Liver (tissue), 9 donors: ENCODE results near the gene NF1. TPM values are rescaled to one million over a fixed set of nuclear protein-coding genes. Genes with fewer than 3 reads are reported as not detected.

Source experiments
- DNase-seq: peaks from one replicate; pipeline ENCODE4 v3.0.0-alpha.2; 2017; ENCODE audit warnings: low spot score
- H3K27ac ChIP-seq, 2 donors: one replicate each; pipeline ENCODE4 v1.7.0; 2013; ENCODE audit warnings: inconsistent platforms in 2 of 2, low read length in 2 of 2, control low read depth in 1 of 2, low read depth in 1 of 2, mild to moderate bottlenecking in 1 of 2
- H3K27me3 ChIP-seq, 4 donors: one replicate each; pipeline versions ENCODE4 v1.6.1 to v1.7.0; 2013; ENCODE audit warnings: low read length in 3 of 4, inconsistent platforms in 1 of 4, mild to moderate bottlenecking in 1 of 4, moderate library complexity in 1 of 4; ENCODE audit not compliant: control insufficient read depth in 4 of 4, insufficient read depth in 4 of 4
- H3K36me3 ChIP-seq, 4 donors: one replicate each; pipeline versions ENCODE4 v1.6.1 to v1.7.0; 2013; ENCODE audit warnings: low read length in 3 of 4, mild to moderate bottlenecking in 3 of 4, low read depth in 1 of 4, moderate library complexity in 1 of 4; ENCODE audit not compliant: control insufficient read depth in 4 of 4, insufficient read depth in 3 of 4
- H3K4me1 ChIP-seq, 4 donors: one replicate each; pipeline versions ENCODE4 v1.6.1 to v1.7.0; 2013; ENCODE audit warnings: low read length in 3 of 4, mild to moderate bottlenecking in 3 of 4, moderate library complexity in 1 of 4; ENCODE audit not compliant: control insufficient read depth in 4 of 4, insufficient read depth in 4 of 4
- H3K4me3 ChIP-seq, 3 donors: one replicate each; pipeline versions ENCODE4 v1.6.1 to v1.7.0; 2013; ENCODE audit warnings: low read length in 3 of 3, control low read depth in 1 of 3, low read depth in 1 of 3, mild to moderate bottlenecking in 1 of 3
- H3K9ac ChIP-seq, 2 donors: one replicate each; pipeline ENCODE4 v1.7.0; 2013; ENCODE audit warnings: low read length in 2 of 2, mild to moderate bottlenecking in 2 of 2, moderate library complexity in 2 of 2, control low read depth in 1 of 2, low read depth in 1 of 2
- H3K9me3 ChIP-seq, 4 donors: one replicate each; pipeline versions ENCODE4 v1.6.1 to v1.7.0; 2013; ENCODE audit warnings: low read length in 3 of 4; ENCODE audit not compliant: control insufficient read depth in 4 of 4
- ATF3 ChIP-seq: IDR thresholded peaks from 2 replicates; pipeline ENCODE4 v1.6.1; 2016; ENCODE audit warnings: antibody characterized with exemption
- EGR1 ChIP-seq, 2 donors: IDR thresholded peaks; 2 replicates each; pipeline ENCODE4 v1.6.1; 2016 to 2018; ENCODE audit warnings: antibody characterized with exemption in 2 of 2, low read depth in 2 of 2
- FOXA1 ChIP-seq: IDR thresholded peaks from 2 replicates; pipeline ENCODE4 v1.6.1; 2016; ENCODE audit warnings: antibody characterized with exemption
- FOXA2 ChIP-seq: IDR thresholded peaks from 2 replicates; pipeline ENCODE4 v1.6.1; 2016; ENCODE audit warnings: antibody characterized with exemption
- GABPA ChIP-seq, 2 donors: IDR thresholded peaks in 1 of 2; conservative IDR thresholded peaks in 1 of 2; 2 replicates each; pipeline ENCODE4 v1.6.1; 2016; ENCODE audit warnings: antibody characterized with exemption in 2 of 2, mild to moderate bottlenecking in 1 of 2, moderate library complexity in 1 of 2
- HNF4A ChIP-seq, 2 donors: conservative IDR thresholded peaks; 2 replicates each; pipeline ENCODE4 v1.6.1; 2016; ENCODE audit warnings: antibody characterized with exemption in 2 of 2, mild to moderate bottlenecking in 2 of 2
- HNF4G ChIP-seq: IDR thresholded peaks from 2 replicates; pipeline ENCODE4 v1.6.1; 2016; ENCODE audit warnings: antibody characterized with exemption
- JUND ChIP-seq, 2 donors: IDR thresholded peaks; 2 replicates each; pipeline ENCODE4 v1.6.1; 2016; ENCODE audit warnings: antibody characterized with exemption in 2 of 2
- NR2F2 ChIP-seq: IDR thresholded peaks from 2 replicates; pipeline ENCODE4 v1.6.1; 2016; ENCODE audit warnings: antibody characterized with exemption
- RAD21 ChIP-seq, 2 donors: IDR thresholded peaks; 2 replicates each; pipeline ENCODE4 v1.6.1; 2016; ENCODE audit warnings: antibody characterized with exemption in 2 of 2, mild to moderate bottlenecking in 2 of 2
- RXRA ChIP-seq, 2 donors: IDR thresholded peaks; 2 replicates each; pipeline ENCODE4 v1.6.1; 2017 to 2018; ENCODE audit warnings: antibody characterized with exemption in 2 of 2, mild to moderate bottlenecking in 1 of 2
- SP1 ChIP-seq: IDR thresholded peaks from 2 replicates; pipeline ENCODE4 v1.6.1; 2018; ENCODE audit warnings: antibody characterized with exemption, mild to moderate bottlenecking
- TAF1 ChIP-seq: conservative IDR thresholded peaks from 2 replicates; pipeline ENCODE4 v1.6.1; 2016; ENCODE audit warnings: antibody characterized with exemption, mild to moderate bottlenecking
- YY1 ChIP-seq: IDR thresholded peaks from 2 replicates; pipeline ENCODE4 v1.6.1; 2016; ENCODE audit warnings: antibody characterized with exemption, mild to moderate bottlenecking
- ZBTB33 ChIP-seq: IDR thresholded peaks from 2 replicates; pipeline ENCODE4 v1.6.1; 2016; ENCODE audit warnings: antibody characterized with exemption
- WGBS: extraction: QIAGEN DNeasy Blood & Tissue Kit; methylation state at CpG from one replicate; pipeline ENCODE4 v1.1.7; 2013; 5-methylcytosine and 5-hydroxymethylcytosine counted together
- polyA plus RNA-seq, 2 donors: library from polyadenylated mRNA; stranded (reverse) in 1 of 2; unstranded in 1 of 2; fragments of 200-250 nt in 1 of 2; fragments of >200 nt in 1 of 2; fragmentation: Nextera tagmentation in 1 of 2; extraction: Ambion mirVana in 1 of 2; gene quantifications; one replicate each; pipeline versions ENCODE4 v1.2.1 to v1.2.3, GENCODE V29; 2013 to 2015
- total RNA-seq, 2 donors: library from RNA; depleted of rRNA; stranded (reverse); fragments of >200 nt; gene quantifications; one replicate each; pipeline ENCODE4 v1.2.3, GENCODE V29; 2014
- TF ChIP-seq, protein P1 (sequence below): IDR thresholded peaks from 2 replicates; pipeline ENCODE4 v1.6.1; 2016; ENCODE audit warnings: antibody characterized with exemption, mild to moderate bottlenecking
- TF ChIP-seq, protein P2 (sequence below): fragments of 150-350 bp; IDR thresholded peaks from 2 replicates; pipeline ENCODE4 v1.5.1; 2017; ENCODE audit warnings: improper control_type of control experiment, low read depth, low read length; ENCODE audit not compliant: missing input control
- TF ChIP-seq, protein P3 (sequence below): IDR thresholded peaks from 2 replicates; pipeline ENCODE4 v1.6.1; 2016; ENCODE audit warnings: antibody characterized with exemption
- donor health status: healthy.
- donor health status: healthy.
- donor health status: healthy.
- donor health status: healthy.
- donor health status: healthy.

Gene NF1
- total and polyA plus RNA-seq, 4 donors: 4.6 to 42.6 (median 13.5) TPM

GRCh38 chr17:31050948-31051347, 43.8 kb upstream of the NF1 start:
- DNase-seq: no peak
- Histone ChIP-seq H3K36me3 (no peaks in the 10 kb centered on the region), H3K9ac (no peak overlapping the region), H3K9me3 (no peaks in the 10 kb centered on the region), H3K27me3 (no peaks in the 10 kb centered on the region), H3K27ac (no peak overlapping the region), H3K4me1 (no peaks in the 10 kb centered on the region), H3K4me3 (no peak overlapping the region)
- no peak for TF ChIP-seq YY1
- TF ChIP-seq EGR1 (IDR thresholded peaks at IDR 0.05; ENCODE audit: low read depth in 2 of 2): no peak
- no peak for TF ChIP-seq ATF3
- TF ChIP-seq RAD21 (IDR thresholded peaks at IDR 0.05): no peak
- TF ChIP-seq HNF4G: no peak
- TF ChIP-seq RXRA (IDR thresholded peaks at IDR 0.05): no peak
- no peak for TF ChIP-seq ZBTB33
- no peak for TF ChIP-seq TAF1
- no peak for TF ChIP-seq NR2F2
- TF ChIP-seq, protein P1, sequence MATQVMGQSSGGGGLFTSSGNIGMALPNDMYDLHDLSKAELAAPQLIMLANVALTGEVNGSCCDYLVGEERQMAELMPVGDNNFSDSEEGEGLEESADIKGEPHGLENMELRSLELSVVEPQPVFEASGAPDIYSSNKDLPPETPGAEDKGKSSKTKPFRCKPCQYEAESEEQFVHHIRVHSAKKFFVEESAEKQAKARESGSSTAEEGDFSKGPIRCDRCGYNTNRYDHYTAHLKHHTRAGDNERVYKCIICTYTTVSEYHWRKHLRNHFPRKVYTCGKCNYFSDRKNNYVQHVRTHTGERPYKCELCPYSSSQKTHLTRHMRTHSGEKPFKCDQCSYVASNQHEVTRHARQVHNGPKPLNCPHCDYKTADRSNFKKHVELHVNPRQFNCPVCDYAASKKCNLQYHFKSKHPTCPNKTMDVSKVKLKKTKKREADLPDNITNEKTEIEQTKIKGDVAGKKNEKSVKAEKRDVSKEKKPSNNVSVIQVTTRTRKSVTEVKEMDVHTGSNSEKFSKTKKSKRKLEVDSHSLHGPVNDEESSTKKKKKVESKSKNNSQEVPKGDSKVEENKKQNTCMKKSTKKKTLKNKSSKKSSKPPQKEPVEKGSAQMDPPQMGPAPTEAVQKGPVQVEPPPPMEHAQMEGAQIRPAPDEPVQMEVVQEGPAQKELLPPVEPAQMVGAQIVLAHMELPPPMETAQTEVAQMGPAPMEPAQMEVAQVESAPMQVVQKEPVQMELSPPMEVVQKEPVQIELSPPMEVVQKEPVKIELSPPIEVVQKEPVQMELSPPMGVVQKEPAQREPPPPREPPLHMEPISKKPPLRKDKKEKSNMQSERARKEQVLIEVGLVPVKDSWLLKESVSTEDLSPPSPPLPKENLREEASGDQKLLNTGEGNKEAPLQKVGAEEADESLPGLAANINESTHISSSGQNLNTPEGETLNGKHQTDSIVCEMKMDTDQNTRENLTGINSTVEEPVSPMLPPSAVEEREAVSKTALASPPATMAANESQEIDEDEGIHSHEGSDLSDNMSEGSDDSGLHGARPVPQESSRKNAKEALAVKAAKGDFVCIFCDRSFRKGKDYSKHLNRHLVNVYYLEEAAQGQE: no peak
- TF ChIP-seq HNF4A (conservative IDR thresholded peaks at IDR 0.05): no peak
- TF ChIP-seq, protein P2, sequence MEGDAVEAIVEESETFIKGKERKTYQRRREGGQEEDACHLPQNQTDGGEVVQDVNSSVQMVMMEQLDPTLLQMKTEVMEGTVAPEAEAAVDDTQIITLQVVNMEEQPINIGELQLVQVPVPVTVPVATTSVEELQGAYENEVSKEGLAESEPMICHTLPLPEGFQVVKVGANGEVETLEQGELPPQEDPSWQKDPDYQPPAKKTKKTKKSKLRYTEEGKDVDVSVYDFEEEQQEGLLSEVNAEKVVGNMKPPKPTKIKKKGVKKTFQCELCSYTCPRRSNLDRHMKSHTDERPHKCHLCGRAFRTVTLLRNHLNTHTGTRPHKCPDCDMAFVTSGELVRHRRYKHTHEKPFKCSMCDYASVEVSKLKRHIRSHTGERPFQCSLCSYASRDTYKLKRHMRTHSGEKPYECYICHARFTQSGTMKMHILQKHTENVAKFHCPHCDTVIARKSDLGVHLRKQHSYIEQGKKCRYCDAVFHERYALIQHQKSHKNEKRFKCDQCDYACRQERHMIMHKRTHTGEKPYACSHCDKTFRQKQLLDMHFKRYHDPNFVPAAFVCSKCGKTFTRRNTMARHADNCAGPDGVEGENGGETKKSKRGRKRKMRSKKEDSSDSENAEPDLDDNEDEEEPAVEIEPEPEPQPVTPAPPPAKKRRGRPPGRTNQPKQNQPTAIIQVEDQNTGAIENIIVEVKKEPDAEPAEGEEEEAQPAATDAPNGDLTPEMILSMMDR: no peak
- no peak for TF ChIP-seq FOXA1
- TF ChIP-seq FOXA2: no peak
- TF ChIP-seq, protein P3, sequence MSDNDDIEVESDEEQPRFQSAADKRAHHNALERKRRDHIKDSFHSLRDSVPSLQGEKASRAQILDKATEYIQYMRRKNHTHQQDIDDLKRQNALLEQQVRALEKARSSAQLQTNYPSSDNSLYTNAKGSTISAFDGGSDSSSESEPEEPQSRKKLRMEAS: no peak
- no peak for TF ChIP-seq JUND (IDR thresholded peaks at IDR 0.05)
- no peak for TF ChIP-seq GABPA (IDR thresholded peaks at IDR 0.05 in 1 of 2, conservative IDR thresholded peaks at IDR 0.05 in 1 of 2)
- no peak for TF ChIP-seq SP1
- WGBS: 91% methylated on average over 9 of the region's 9 CpGs

DNA sequence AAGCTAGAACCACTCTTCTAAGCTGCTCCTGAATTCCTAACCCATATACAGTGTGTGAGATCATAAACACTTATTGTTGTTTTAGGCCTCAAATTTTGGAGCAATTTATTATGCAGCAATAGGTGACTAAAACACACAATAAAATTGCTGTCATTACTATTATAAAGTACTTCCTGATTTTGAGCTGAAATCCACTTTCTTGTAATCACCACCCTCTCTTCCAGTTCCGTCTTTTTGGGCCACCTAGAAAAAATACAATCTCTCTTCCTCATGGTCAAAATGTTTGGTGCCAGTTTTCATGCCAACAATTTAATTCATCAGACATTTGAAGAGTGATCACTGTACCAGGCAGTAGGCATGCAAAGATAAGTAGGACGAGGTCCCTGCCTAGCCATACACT, 43.3 kb upstream of the NF1 start:
- H3K36me3 ChIP-seq: no peaks in the 10 kb centered on the region
- no peaks in the 10 kb centered on the region for H3K9me3 ChIP-seq
- no peak overlapping the region for H3K9ac ChIP-seq
- no peak overlapping the region for H3K4me3 ChIP-seq
- no peaks in the 10 kb centered on the region for H3K4me1 ChIP-seq
- no peaks in the 10 kb centered on the region for H3K27me3 ChIP-seq
- TF ChIP-seq HNF4A (conservative IDR thresholded peaks at IDR 0.05): no peak
- H3K27ac ChIP-seq: no peak overlapping the region
- no peak for DNase-seq
- 90% methylated on average over 2 of the region's 2 CpGs for WGBS
